SHP77 treated with DMSO at 0.1 percent for 48 hours (cell line): ENCODE data around the gene TRABD.

Source experiments
- DNase-seq: peaks from one replicate; lab custom pipeline; 2025; lab: John Stamatoyannopoulos, UW

The TRABD gene

DNA sequence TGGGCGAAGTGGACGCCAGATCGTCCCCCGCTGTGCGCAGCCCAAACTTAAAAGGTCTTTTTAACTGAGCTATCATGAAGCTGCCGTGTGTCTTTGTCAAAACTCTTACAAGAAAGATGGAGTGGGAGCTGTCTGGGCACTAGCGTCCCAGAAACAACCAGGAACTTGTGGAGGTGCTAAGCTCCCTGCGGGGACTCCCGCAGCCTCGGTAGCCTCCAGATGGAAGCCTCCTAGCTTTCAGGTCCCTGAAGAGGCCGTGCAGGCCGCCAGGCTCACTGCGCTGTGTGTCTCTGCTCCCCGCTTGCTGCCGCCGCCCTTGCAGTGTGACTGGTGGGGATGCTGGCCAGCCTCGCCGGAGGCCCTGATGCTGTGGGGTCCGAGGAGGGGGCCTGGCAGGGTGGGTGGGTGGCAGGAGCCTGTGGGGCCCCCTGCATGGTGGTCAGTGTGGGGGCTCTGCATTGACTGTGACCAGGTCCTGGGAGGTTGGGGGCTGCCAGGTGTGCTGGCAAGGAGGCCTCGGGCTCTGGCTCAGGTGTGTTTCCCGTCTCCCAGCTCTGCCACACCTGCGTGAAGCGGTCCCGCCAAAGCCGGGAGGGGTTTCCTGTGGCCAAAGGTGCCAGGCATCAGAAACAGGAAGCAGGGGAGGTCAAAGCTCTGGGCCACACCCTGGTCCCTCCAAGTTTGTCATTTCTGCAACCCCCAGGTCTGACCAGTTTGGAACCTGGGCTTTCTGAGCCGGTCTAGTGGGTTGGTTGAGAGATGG is 1.2 kb downstream of the TRABD start:
- DNase-seq, result no peak

DNA sequence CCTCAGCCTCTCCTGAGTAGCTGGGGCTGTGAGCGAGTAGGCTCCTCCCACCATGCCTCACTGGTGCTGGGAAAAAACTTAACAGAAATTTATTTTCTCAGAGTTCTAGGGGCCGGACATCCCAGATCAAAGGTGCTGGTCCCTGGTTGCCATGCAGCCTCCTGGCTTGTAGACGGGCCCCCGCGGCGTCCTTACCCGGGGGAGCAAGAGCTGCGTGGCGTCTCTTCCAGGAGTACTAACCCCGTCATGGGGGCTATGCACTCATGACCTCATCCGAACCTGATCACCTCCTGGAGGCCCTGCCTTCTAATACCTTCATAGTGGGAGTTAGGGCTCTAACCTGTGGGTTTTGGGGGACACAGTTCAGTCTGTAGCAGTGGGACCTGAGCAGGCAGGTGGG is 2.6 kb downstream of the TRABD start:
- no peak for DNase-seq

DNA sequence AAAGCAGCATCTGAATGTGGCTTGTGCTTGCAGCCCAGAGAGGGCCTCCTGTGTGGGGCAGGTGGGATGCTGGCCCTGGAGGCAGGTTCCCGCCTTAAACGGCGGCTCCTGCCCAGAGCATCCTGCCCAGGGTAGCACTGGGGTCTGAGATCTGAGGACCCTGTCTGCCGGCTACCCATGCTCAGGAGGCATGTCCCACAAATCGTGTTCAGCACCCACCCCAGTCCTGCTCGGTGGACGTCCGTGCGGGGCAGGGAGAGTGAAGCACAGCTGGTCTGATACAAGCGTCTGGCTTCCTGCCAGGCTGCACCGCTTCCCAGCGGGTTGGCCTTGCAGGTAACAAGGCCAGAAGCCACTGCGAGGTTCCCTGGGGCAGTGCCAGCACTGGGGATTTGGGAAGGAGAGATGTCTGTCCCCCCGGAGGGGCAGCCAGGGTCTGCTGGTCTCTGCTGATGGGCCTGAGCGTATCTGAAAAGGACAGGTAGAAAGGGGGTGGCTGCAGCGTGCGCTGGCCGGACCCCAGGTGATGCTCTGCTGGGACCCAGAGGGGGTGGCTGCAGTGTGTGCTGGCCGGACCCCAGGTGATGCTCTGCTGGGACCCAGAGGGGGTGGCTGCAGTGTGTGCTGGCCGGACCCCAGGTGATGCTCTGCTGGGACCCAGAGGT is 3.6 kb downstream of the TRABD start:
- DNase-seq, result peak; percentile 25

DNA sequence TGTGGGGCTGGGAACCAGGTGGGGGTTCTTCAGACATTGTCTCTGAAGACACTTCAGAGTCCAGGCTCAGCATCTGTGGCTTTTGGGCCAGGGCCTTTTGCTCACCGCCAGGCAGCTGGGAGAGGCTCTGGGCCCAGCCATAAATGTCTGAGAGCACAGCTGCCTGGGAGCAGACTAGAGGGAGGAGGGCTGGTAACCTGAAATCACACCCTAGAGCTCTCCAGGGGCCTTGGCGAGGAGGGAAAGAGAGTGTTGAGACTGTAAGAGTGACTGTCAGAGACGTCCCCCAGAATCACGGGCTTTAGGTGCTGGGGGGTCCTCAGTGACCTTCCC is 4.1 kb downstream of the TRABD start:
- peak; percentile 56 for DNase-seq

DNA sequence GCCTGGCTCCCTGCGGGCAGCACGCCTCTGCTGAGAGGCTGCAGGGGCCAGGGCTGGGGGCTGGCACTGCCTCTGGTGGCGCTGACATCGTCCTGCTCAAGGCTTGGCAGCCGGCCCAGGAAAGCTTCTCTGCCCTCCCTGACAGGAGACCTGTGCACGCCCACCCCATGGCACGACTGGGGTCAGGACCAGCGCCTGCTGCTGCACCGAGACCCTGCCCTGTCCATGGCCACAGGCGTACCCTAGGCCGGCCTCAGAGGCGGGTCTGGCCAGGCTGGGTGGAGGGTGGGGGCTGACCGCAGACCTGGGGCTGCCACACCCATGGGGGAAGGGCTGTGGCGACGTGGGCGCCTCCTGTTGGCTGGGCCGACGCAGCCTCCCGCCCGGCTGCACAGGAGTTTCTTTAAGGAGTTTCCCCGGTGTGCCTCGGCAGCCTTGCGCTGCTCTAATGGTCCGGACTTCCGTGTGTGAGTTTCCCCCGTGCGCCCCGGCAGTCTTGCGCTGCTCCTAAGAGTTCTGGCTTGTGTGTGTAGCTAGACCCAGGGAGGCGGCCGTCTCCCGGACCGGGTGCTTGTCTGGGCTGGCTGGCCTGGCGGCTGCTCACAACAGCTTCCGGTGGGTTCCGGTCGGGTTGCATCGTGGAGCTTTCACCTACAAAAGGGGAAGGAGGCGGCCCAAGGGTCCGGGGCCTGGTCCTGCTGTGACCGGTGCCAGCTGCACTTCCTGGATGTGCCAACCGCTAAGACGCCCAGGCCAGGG is 4.6 kb downstream of the TRABD start:
- DNase-seq, result peak; percentile 56

DNA sequence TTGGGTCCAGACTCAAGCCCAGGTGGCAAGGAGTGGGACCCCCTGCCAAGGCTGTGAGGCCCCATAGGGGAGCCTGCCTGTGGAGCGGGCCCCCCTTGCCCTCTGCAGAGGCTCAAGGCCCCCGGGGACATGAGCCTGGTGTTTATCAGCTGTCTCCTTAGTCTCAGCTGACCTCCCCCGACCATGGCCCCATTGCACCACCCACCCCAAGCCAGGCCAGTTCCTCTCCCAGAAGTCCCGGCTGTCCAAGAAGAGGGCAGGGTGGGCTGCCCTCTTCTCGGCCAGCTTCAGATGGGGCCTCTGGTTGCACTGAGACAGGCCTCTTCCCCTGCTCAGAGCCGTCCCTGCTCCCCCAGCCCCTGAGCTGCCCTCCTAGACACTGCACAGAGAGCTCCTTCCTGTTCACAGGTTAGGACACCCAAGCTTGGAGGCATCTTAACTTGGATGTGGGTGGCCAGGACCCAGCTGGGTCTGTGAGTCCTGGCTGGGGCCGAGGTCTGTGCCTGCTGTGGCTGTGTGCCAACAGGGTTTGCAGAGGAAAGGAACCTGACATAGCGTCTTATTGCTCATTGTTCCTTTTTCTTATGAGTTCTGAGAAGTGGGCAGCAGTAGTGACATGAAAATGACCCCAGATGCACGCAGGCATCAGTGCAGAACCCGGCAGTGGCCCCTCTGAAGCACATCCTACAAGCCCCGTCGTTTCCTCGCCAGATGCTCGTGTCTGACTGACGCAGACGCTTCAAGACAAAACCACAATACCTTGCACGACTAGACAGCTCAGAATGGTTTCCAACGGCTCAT is 5.4 kb downstream of the TRABD start:
- no peak for DNase-seq

DNA sequence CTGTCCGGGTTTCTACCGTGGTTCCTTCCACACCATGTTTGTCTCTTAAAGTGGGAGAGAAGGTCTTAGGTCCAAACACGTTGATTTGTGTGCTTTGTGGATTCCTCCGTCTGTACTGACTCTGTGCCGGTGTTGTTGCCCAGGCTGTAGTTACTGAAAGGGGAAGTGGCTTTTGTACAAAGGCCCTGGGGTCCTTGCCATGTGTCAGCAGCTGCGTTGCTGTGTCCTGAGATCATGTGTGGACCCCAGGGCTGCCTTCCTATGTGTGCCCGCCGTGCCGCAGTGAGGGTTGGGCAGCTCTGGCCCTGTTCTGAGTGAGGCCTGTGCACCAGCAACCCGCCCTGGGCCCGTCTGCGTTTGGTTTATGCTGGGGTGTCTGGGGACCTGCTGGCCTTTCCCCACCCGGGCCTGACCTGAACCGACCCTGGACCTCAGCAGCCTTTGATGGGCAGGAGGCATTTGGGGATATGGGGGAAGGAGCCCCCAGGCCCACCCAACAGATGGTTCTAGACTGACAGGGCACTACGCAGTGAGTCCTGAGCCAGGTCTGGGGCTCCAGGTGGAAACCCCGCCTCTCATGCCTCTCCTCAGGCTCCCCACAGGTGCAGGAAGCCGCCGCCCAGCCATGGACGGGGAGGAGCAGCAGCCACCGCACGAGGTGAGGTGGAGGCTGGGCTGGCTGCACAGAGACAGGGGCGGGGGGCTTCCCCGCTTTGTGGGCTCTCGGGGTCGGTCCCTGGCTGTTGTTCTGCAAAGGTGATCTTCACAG is 6.9 kb downstream of the TRABD start:
- no peak for DNase-seq

DNA sequence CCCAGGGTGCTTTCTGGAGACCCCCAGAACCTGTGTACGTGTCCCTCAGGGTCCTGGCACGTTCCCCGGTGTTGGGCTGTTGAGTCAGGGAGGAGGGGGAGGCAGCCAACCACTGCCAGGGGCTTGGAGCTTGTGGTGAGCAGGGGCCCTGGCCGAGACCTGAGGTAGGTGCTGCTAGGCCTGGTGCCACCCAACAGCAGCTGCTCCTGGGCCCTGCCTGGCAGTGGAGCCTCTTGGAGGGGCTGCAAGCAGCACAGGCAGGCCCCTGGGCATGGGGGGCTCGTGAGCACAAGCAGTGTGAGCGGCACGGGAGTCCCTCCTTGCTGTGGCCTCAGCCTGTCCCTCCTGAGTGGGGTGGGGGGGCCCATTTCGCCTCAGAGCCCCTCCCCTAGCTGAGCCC is 7.9 kb downstream of the TRABD start:
- DNase-seq, result no peak

DNA sequence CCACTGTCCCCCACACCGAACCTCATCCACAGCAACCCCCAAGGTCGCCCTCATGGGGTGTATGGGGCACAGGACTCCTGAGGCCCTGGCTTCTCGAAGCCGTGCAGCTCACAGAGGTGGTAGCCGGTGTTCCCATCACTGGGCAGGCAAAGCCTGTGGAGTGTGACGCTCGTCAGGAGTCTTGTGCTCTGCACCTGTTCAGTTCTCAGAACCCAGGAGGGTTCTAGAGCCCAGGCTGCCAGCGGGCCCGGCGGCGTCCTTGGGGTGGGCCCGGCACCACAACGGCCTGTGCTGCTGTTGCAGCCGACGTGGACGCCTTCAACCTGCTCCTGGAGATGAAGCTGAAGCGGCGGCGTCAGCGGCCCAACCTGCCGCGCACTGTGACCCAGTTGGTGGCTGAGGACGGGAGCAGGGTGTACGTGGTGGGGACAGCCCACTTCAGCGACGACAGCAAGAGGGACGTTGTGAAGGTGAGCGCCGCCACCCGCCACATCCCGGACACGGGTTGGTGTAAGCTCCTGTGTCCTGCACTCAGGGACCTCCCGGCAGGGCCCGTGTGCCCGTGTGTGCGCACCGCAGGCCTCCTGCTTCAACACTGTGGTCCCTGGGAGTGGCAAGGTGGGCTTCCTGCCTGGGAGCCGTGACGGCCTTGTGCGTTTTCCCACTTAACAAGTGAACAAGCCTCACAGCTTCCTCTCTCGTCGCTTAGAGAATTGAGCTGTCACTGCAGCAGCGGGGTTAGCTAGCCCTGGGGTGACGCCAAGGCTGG is 8.5 kb downstream of the TRABD start:
- no peak for DNase-seq

DNA sequence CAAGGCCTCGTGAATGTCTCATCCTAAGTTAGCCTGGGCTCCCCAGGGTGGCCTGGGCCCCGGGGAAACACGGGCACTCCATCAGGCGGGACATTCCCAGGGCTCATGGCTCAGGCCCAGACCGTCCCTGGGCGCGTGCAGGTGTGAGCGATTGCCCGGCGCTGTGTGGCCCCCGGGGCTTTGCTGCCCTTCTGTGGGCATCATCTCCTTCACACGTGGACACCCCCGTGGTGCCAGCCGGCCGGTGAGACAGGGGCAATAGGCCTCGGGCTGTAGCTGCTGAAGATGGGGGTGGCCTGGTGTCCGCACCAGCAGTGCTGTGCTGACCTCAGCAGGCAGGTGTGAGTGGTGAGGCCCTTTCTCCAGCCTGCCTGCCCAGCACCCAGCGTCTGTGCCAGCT is 10.5 kb downstream of the TRABD start:
- DNase-seq, result no peak

DNA sequence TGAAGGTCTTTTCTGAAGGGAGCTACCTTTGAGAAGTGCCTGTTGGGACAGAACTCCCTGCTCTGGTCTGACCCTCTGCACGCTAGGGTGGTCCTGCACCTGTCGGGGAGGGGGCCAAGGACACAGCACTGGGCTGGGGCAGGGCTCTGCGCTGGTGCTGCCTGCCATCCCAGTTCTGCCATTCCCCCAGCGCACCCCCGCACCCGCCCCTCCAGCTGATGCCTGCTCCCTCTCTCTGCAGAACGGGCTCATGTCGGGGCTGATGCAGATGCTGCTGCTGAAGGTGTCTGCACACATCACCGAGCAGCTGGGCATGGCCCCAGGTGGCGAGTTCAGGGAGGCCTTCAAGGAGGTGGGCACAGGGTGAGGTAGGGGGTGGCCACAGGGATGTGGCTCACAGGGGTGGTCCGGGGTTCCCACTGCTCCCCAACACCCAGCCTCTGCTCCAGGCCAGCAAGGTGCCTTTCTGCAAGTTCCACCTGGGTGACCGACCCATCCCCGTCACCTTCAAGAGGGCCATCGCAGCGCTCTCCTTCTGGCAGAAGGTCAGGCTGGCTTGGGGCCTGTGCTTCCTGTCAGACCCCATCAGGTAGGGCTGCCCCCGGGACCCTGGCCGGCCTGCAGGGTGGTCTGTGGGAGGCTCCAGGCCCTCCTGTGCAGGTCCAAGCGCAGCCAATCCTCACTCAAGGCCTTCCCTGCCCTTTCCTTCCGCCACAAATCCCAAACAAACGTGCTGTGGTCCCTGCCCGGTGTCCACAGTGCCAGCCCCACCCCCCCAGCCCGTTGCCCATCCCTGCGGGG is 11.5 kb downstream of the TRABD start:
- no peak for DNase-seq

DNA sequence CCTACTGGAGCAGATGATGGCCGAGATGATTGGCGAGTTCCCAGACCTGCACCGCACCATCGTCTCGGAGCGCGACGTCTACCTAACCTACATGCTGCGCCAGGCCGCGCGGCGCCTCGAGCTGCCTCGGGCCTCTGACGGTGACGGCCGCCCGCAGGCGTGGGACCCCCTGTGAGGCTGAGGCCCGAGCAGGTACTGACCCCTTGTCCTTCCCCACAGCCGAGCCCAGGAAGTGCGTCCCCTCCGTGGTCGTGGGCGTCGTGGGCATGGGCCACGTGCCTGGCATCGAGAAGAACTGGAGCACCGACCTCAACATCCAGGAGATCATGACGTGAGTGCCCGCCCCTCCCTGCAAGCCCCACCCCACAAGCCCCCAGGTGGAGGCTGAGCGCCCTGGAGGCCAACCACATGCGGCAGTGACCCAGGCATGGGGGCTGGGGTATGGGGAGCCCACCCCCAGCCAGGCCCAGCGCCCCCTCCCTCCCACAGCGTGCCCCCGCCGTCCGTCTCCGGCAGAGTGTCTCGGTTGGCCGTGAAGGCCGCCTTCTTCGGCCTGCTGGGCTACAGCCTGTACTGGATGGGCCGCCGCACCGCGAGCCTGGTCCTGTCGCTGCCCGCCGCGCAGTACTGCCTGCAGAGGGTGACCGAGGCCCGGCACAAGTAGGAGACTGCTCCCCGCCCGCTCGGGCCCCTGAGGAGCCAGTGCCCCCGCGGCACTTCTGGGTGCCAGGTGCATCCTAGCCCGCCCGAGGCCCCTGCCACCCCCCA is 12.3 kb downstream of the TRABD start:
- no peak for DNase-seq

DNA sequence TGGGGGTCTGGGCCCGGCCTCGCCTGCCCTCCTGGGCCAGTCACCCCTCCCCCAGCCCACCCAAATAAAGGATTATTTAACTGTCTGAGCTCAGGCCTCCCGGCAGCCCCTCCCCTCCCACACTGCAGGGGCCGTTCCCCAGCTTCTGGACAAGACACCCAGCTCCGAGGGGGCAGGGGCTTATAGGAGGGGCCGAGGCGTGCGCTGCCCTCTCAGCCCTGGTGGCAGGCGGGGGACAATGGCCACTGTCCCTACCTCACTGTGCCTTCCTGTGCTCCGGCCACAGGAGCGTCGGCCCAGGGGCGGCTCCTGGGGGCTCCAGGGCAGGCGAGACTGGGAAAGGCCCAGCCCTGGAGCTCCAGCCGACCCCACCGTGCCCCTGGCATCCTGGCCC is 12.9 kb downstream of the TRABD start:
- DNase-seq, result no peak

DNA sequence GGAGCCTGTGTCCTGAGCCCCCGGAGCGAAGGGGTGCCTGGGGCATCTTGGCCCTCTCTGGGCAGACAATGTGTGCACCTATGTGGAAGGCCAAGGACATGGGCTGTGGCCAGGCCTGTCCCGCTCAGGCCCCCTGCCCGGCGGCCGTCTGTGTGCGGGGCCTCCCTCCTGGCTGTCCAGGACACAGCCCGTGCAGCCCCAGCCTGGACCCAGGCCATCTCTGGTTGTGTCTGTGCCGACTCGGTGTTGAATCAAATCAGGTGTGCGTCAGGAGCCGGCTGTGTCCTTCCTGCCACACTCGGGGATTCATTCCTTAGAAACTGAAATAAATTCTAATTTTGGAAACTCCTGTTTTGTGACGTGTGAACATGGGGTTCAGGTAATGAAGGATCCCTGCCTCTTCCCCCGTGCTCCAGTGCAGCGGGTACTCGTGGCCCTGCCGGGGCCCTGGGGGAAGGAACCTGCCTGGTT is 13.6 kb downstream of the TRABD start:
- no peak for DNase-seq

DNA sequence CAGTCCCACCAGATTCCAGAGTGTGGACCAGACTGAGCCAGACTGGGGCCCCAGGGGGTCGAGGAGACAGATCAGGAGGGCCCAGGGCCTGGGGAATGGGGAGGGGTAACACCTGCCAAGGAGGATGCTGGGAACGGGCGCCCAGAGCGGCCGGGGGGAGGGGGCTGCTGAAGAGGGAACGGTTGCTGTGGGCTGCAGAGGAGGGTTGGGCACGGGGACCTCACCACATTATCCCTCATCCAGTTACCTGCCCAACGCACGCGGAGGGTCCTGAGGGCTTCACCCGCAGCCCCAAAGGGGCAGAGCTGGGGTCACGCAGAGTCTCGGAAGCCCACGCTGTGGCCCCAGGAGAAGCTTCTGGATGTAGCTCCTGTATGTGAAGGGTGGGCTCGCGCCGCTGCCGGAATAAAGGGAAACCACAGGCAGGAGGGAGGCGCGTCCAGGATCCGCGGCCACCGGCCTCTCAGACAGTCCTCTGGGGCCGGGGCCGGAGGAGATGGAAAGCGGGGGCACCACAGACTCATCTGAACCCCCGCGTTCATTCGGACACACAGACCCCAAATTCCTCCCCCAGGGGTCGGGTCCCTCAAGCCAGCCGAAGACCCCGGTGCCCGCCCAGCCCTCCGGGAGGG is 14.2 kb downstream of the TRABD start:
- no peak for DNase-seq

DNA sequence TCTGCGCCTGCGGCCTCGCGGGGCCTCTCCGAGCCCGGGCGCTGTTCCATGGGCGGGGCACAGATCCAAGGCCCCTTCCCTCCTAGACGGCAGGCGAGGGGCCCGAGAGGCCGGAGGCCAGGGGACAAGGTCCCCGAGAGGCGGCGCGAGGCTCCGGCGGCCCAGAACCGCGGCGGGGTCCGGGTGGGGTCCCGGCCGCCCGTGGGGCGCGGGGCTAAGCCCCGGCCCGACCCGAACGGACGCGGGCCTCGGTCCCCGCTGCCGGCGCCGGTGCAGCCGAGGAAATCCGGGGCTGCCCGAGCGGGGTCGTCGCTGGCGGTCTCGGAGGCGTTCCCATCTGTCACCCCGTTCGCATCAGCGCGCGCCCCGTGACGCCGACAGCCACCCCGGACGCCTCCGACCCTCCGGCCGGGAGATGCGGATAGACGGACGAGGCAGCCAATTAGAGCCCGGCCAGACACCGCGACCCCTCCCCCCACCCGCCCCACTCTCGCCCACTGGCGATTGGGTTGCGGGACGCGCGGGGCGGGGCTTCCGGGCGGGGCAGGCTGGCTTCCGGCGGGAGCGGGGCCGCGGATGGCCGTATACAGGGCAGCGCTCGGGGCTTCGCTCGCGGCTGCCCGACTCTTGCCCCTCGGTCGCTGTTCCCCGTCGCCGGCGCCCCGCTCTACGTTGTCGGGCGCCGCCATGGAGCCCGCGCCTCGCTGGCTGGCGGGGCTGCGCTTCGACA is 14.9 kb downstream of the TRABD start, which contains the start of gene SELENOO:
TSS of gene SELENOO (plus strand) at position 551 of the 730 bp plus-strand sequence. CDS start at position 577, 26 bp downstream.
- peak; percentile 53 for DNase-seq

DNA sequence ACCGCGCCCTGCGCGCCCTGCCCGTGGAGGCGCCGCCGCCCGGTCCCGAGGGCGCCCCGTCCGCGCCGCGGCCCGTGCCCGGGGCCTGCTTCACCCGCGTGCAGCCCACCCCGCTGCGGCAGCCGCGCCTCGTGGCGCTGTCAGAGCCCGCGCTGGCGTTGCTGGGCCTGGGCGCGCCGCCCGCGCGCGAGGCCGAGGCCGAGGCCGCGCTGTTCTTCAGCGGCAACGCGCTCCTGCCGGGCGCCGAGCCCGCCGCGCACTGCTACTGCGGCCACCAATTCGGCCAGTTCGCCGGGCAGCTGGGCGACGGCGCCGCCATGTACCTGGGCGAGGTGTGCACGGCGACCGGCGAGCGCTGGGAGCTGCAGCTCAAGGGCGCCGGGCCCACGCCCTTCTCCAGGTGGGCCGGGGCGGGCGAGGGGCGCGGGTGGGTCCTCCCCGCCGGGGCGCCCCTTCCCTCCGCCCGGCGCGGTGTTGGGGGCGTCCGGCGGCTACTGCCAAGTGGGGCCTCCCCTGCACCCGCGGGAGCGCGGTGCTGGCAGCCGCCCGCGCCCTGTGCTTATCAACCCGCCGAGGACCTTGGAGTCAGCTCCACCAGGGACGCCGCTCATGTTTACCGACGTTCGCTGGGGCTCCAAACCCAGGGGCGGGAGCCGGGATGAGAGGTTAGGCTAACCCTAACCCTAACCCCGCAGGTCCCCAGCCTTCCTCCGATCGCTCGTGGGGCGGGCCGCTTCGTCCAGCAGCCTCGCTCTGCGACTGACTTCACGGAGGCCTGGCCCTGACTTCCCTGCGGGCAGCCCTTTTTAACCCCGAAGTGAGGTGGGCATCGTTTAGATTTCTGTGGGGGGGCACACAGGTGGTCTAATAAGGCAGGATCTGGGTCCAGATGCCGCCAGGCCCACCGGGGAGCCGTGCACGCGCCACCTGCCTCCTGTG is 15.7 kb downstream of the TRABD start:
- DNase-seq, result no peak
